Astrocyte of the cerebellum (primary cell): ENCODE measurements around the gene SEMA3B.

ENCODE experiments used
- DNase-seq: peaks from one replicate; pipeline ENCODE4 v3.0.0-alpha.2; 2011; ENCODE audit warnings: low read depth
- H3K4me3 ChIP-seq: 2 replicates; pipeline ENCODE4 v1.5.1; 2011; ENCODE audit warnings: mild to moderate bottlenecking, low read depth, low read length, moderate library complexity
- CTCF ChIP-seq: IDR thresholded peaks from 2 replicates; pipeline ENCODE4 v1.5.1; 2012; ENCODE audit warnings: low read length, low read depth, moderate library complexity, mild to moderate bottlenecking; ENCODE audit errors: missing control alignments
- in situ Hi-C: cut with HindIII; loops from 2 replicates; pipeline ENCODE4 v1.10.0; 2017; ENCODE audit warnings: low sequenced_read_pairs

Gene SEMA3B

DNA sequence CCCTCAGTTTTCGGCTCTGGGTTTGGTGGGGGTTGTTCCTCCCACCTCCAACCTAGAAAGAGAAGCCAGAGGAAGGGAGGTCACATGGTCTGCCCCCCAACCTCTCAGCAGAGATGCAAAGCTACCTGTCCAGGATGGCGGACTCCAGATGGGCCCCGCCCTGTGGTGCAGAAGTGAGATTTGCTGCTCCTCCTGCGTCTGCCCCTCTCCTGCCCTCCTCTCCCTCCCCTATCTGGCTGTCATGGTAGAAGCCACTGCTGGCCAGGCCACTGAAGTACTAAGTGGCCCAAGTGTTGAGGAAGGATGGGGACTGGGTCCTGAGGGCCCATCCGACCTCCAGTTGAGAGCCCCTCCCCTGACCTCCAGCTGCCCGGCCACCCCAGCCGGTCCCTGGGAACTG is 2.1 kb upstream of the SEMA3B start:
- DNase-seq: no peak

DNA sequence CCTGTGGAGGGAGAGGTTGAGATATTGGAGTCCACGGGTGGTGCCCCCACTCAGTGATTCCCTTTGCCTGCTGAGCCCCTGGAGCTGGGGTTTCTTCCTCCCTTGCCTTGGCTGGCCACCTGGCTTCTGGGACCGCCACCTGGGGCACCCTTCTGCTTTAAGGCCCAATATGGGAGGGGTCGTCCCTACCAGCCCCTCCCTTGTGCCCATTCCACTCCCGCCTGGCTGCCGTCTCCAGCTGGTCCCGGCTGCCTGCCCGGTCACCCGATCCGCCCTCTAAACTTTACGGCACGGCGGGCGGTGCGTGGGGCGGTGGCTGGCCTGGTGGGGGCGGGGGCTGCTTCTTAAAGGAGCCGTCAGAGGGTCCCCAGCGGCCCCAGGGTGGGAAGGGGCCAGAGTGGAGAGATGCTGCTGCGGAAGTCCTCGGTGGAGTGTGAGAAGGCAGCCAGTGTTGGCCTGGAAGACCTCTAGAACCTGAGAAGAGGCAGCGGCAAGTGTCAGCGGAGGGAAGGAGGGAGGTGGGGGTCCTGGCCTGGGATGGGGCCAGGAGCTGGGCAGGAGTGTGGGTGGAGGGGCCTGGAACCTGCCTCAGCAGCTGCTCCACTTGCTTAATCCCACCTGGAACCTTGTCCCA is 1.6 kb upstream of the SEMA3B start:
- H3K4me3 ChIP-seq: peak overlapping the region; percentile 36
- in situ Hi-C loops: no loop called here
- no peak for TF ChIP-seq CTCF
- DNase-seq: no peak

More for the DNA sequence above, 2.1 kb upstream of the SEMA3B start:
- peak overlapping the region; percentile 36 for H3K4me3 ChIP-seq
- in situ Hi-C loops: no loop called here
- TF ChIP-seq CTCF: no peak

DNA sequence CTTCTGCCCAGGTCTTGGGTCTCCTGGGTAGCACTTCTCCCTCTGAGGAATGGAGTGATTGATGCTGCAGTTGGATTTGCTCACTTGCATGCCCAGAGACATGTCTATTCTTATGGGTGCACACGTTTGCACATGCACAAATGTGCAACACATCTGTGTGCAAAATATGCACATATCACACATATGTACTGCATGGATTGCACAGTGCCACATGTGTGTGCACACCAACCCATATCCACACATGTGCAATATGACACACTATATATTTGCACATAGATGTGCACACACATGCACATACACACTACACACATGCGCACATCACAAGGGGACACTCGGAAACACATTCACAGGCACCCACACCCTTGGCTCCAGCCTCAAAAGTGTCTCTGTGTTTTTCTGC is 671 bp upstream of the SEMA3B start:
- DNase-seq: no peak
- H3K4me3 ChIP-seq: peak overlapping the region; percentile 36
- no peak for TF ChIP-seq CTCF
- in situ Hi-C loops: no loop called here

DNA sequence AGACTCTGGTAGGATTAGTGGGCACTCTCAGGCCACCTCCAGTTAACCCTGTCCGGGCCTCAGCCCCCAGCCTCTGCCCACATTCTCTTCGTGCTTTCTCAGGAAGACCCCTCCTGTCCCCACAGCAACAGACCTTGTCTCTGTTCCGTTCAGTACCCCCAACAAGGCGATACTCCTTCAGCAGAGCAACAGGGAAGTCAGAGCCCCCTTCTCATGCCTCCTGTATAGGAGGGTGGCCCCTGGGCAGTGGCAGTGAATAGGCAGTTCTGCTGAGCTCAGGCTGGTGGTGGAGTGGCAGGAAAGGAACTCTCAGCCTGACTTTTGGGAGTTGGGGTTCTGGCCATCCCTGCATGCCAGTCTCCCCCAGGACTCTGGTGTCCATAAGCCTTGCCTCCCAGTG is 513 bp downstream of the SEMA3B start:
- in situ Hi-C loops: no loop called here
- peak overlapping the region; percentile 18 for H3K4me3 ChIP-seq

GRCh38 chr3:50269977-50270413 is 1.0 kb downstream of the SEMA3B start:
- no peak for TF ChIP-seq CTCF
- DNase-seq: no peak
- in situ Hi-C loops: no loop called here
- no peak overlapping the region for H3K4me3 ChIP-seq

More for the DNA sequence above, 513 bp downstream of the SEMA3B start:
- TF ChIP-seq CTCF: no peak
- DNase-seq: no peak

DNA sequence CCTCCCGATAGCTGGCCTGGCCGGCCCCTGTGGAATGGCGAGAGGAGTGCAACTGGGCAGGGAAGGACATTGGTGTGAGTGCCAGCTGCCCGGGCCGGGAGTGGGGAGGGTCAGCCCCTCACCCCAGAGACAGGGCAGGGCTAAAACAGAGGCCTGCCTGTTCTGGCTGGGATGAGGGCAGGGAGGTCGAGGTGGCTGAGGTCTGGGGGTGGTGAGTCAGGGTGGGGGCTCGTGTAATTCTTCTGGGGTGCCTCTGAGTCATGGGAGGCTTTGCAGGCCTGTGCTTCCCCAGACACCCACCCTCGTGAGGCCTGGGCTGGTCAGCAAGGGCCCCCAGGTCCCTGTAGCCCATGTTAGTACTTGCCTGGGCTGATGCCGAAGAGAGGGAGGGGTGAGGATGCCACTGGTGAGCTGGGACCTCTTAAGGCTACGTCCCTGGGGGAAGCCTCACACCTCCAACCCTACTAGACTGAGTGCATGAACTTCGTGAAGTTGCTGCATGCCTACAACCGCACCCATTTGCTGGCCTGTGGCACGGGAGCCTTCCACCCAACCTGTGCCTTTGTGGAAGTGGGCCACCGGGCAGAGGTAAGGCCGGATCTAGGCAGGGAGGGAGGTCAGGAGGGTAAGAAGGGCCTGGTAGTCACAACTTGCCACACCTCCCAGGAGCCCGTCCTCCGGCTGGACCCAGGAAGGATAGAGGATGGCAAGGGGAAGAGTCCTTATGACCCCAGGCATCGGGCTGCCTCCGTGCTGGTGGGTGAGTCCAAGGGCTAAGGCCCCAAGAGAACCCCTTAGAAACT is 1.7 kb downstream of the SEMA3B start:
- in situ Hi-C loops: no loop called here
- H3K4me3 ChIP-seq: no peak overlapping the region
- no peak for DNase-seq
- TF ChIP-seq CTCF: no peak
